ENCODE data around the gene PPP1R26. TPM values are rescaled to one million over a fixed set of nuclear protein-coding genes. Genes with fewer than 3 reads are reported as not detected.
A peak's percentile ranks its signal among the peaks of the same experiment; 100 is the strongest.

PPP1R26 gene
- total and polyA plus RNA-seq, 2 experiments from 2014 or later, result 10.7 to 49.8 TPM

- Histone ChIP-seq H3K9me2 (ENCODE audit: insufficient read depth) (no peaks in the 10 kb centered on the region), H3K4me2 (peak overlapping the region; percentile 95), H3K27ac (ENCODE audit: low read depth) (no peak overlapping the region), H3F3A (replicated peaks; ENCODE audit: low read depth) (0 out of 2 replicates have a peak, but pooled peaks cover 3% of the 10 kb centered on the region), H3K27me3 (ENCODE audit: insufficient read depth) (no peaks in the 10 kb centered on the region), H2AFZ (no peak overlapping the region), H4K20me1 (replicated peaks; ENCODE audit: insufficient read depth) (no peaks in the 10 kb centered on the region; the same call in none of the 2 replicates), H3K36me3 (ENCODE audit: insufficient read depth) (peaks cover 5% of the 10 kb centered on the region; the same call in 1 of the 2 replicates), H3K79me2 (replicated peaks; ENCODE audit: insufficient read depth) (peaks cover 19% of the 10 kb centered on the region), H3K4me3 (peak overlapping the region; percentile 83), H3K4me1 (ENCODE audit: insufficient read depth) (no peaks in the 10 kb centered on the region; the same call in 1 of the 2 replicates)
- no peak overlapping the region for H3K27ac Mint-ChIP-seq
- H3K36me3 Mint-ChIP-seq (ENCODE audit: low read depth), result peaks cover 22% of the 10 kb centered on the region
- ATAC-seq (no peak), DNase-seq (ENCODE audit: low spot score) (no peak)
- H3K4me3 Mint-ChIP-seq, result peak overlapping the region; percentile 82
- TF ChIP-seq CREB1 (CRISPR knock-in tag; IDR thresholded peaks at IDR 0.05; ENCODE audit: low read depth), result no peak
- no peak for TF ChIP-seq REST (IDR thresholded peaks at IDR 0.05; ENCODE audit: unreplicated experiment)
- TF ChIP-seq JUNB (IDR thresholded peaks at IDR 0.05; ENCODE audit: unreplicated experiment), result no peak
- TF ChIP-seq STAT1 (IDR thresholded peaks at IDR 0.05; ENCODE audit: unreplicated experiment), result no peak
- no peak for TF ChIP-seq ZNF114 (CRISPR knock-in tag; IDR thresholded peaks at IDR 0.05)
- no peak for TF ChIP-seq EZH2 (IDR thresholded peaks at IDR 0.05; ENCODE audit: low read depth, unreplicated experiment)
- TF ChIP-seq, protein P1, sequence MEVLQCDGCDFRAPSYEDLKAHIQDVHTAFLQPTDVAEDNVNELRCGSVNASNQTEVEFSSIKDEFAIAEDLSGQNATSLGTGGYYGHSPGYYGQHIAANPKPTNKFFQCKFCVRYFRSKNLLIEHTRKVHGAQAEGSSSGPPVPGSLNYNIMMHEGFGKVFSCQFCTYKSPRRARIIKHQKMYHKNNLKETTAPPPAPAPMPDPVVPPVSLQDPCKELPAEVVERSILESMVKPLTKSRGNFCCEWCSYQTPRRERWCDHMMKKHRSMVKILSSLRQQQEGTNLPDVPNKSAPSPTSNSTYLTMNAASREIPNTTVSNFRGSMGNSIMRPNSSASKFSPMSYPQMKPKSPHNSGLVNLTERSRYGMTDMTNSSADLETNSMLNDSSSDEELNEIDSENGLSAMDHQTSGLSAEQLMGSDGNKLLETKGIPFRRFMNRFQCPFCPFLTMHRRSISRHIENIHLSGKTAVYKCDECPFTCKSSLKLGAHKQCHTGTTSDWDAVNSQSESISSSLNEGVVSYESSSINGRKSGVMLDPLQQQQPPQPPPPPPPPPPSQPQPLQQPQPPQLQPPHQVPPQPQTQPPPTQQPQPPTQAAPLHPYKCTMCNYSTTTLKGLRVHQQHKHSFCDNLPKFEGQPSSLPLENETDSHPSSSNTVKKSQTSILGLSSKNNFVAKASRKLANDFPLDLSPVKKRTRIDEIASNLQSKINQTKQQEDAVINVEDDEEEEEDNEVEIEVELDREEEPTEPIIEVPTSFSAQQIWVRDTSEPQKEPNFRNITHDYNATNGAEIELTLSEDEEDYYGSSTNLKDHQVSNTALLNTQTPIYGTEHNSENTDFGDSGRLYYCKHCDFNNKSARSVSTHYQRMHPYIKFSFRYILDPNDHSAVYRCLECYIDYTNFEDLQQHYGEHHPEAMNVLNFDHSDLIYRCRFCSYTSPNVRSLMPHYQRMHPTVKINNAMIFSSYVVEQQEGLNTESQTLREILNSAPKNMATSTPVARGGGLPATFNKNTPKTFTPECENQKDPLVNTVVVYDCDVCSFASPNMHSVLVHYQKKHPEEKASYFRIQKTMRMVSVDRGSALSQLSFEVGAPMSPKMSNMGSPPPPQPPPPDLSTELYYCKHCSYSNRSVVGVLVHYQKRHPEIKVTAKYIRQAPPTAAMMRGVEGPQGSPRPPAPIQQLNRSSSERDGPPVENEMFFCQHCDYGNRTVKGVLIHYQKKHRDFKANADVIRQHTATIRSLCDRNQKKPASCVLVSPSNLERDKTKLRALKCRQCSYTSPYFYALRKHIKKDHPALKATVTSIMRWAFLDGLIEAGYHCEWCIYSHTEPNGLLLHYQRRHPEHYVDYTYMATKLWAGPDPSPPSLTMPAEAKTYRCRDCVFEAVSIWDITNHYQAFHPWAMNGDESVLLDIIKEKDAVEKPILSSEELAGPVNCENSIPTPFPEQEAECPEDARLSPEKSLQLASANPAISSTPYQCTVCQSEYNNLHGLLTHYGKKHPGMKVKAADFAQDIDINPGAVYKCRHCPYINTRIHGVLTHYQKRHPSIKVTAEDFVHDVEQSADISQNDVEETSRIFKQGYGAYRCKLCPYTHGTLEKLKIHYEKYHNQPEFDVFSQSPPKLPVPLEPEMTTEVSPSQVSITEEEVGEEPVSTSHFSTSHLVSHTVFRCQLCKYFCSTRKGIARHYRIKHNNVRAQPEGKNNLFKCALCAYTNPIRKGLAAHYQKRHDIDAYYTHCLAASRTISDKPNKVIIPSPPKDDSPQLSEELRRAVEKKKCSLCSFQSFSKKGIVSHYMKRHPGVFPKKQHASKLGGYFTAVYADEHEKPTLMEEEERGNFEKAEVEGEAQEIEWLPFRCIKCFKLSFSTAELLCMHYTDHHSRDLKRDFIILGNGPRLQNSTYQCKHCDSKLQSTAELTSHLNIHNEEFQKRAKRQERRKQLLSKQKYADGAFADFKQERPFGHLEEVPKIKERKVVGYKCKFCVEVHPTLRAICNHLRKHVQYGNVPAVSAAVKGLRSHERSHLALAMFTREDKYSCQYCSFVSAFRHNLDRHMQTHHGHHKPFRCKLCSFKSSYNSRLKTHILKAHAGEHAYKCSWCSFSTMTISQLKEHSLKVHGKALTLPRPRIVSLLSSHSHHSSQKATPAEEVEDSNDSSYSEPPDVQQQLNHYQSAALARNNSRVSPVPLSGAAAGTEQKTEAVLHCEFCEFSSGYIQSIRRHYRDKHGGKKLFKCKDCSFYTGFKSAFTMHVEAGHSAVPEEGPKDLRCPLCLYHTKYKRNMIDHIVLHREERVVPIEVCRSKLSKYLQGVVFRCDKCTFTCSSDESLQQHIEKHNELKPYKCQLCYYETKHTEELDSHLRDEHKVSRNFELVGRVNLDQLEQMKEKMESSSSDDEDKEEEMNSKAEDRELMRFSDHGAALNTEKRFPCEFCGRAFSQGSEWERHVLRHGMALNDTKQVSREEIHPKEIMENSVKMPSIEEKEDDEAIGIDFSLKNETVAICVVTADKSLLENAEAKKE (CRISPR knock-in tag; IDR thresholded peaks at IDR 0.05), result no peak
- peaks cover 9% of the 10 kb centered on the region for H3K27me3 Mint-ChIP-seq (ENCODE audit: insufficient read depth, low read depth, poor library complexity)
- peaks cover 12% of the 10 kb centered on the region for H3K4me1 Mint-ChIP-seq
- H3K9me3 Mint-ChIP-seq, result no peaks in the 10 kb centered on the region; the same call in 2 of the 3 replicates
Measured at GRCh38 chr9:135498381-135499126, 19.0 kb downstream of the PPP1R26 start.

Measured in GM23338 (cell line).